A673 (cell line): ENCODE measurements around the gene MN1. TPM values are rescaled to one million over a fixed set of nuclear protein-coding genes. Genes with fewer than 3 reads are reported as not detected.

Experiments used
- BruUV-seq: library from RNA; stranded (reverse); fragments of 400-500 nt; replicated peaks from 2 replicates; lab custom pipeline; 2021; lab: Mats Ljungman, UMichigan
- CTCF ChIA-PET: fragments of 300-600 bp; sonication (Branson Sonifier 250); formaldehyde crosslinking; loops from one replicate; lab custom pipeline; 2022; ENCODE audit warnings: antibody characterized with exemption; lab: Charles Lee
- POLR2A ChIA-PET: fragments of 300-600 bp; sonication (Branson Sonifier 250); formaldehyde crosslinking; loops from one replicate; lab custom pipeline; 2022; ENCODE audit warnings: antibody characterized with exemption; ENCODE audit not compliant: low non-redundant PET; lab: Charles Lee
- DNase-seq: peaks from one replicate; pipeline ENCODE4 v3.0.0-alpha.2; 2015; ENCODE audit warnings: low spot score
- H3K27ac ChIP-seq: fragments of 200-600 bp; sonication (generic); 2 replicates; pipeline ENCODE4 v1.5.1; 2016; ENCODE audit warnings: mixed run types, low read depth, mild to moderate bottlenecking, mixed read lengths, antibody characterized with exemption, low read length; ENCODE audit not compliant: poor library complexity, severe bottlenecking
- H3K27me3 ChIP-seq: fragments of 200-600 bp; sonication (generic); replicated peaks from 2 replicates; pipeline ENCODE4 v1.6.1; 2017; ENCODE audit warnings: mixed run types, low read depth, mild to moderate bottlenecking, mixed read lengths, antibody characterized with exemption, low read length; ENCODE audit not compliant: insufficient read depth, poor library complexity
- H3K36me3 ChIP-seq: fragments of 200-600 bp; sonication (generic); 2 replicates; pipeline ENCODE4 v1.6.1; 2016; ENCODE audit warnings: mixed run types, mild to moderate bottlenecking, mixed read lengths, antibody characterized with exemption, low read length; ENCODE audit not compliant: insufficient read depth, poor library complexity, severe bottlenecking
- H3K4me1 ChIP-seq: fragments of 200-600 bp; sonication (generic); 2 replicates; pipeline ENCODE4 v1.6.1; 2017; ENCODE audit warnings: mixed run types, mild to moderate bottlenecking, mixed read lengths, antibody characterized with exemption, low read length; ENCODE audit not compliant: insufficient read depth, poor library complexity, severe bottlenecking
- H3K4me3 ChIP-seq: fragments of 200-600 bp; sonication (generic); 2 replicates; pipeline ENCODE4 v1.5.1; 2016; ENCODE audit warnings: low read depth, mixed run types, mild to moderate bottlenecking, mixed read lengths, low read length; ENCODE audit not compliant: poor library complexity, severe bottlenecking
- H3K9me3 ChIP-seq: fragments of 200-600 bp; sonication (generic); 2 replicates; pipeline ENCODE4 v1.6.1; 2016; ENCODE audit warnings: mixed run types, low read depth, mild to moderate bottlenecking, mixed read lengths, antibody characterized with exemption, low read length; ENCODE audit not compliant: poor library complexity, severe bottlenecking
- EZH2 ChIP-seq: fragments of 200-600 bp; sonication (generic); IDR thresholded peaks from 2 replicates; pipeline ENCODE4 v1.6.1; 2017; ENCODE audit warnings: borderline replicate concordance, low read depth, mild to moderate bottlenecking, mixed read lengths, antibody characterized with exemption, low read length; ENCODE audit not compliant: poor library complexity, severe bottlenecking
- intact Hi-C: fragments of 100-400 bp; cut with micrococcal nuclease; formaldehyde crosslinking; loops from one replicate; pipeline ENCODE4 v1.10.0; 2022; ENCODE audit not compliant: unreplicated experiment
- total RNA-seq: library from RNA; stranded (reverse); gene quantifications from 2 replicates; pipeline ENCODE4 v1.2.3, GENCODE V29; 2021
- TF ChIP-seq, protein P1 (sequence below): fragments of 300-800, 200-600 bp; sonication (generic); conservative IDR thresholded peaks from 2 replicates; pipeline ENCODE4 v1.5.1; 2017; ENCODE audit warnings: low read depth, mild to moderate bottlenecking, antibody characterized with exemption, low read length, moderate library complexity, mixed read lengths

Gene MN1
- total RNA-seq, 1 experiment from 2014 or later: 8.4 TPM

DNA sequence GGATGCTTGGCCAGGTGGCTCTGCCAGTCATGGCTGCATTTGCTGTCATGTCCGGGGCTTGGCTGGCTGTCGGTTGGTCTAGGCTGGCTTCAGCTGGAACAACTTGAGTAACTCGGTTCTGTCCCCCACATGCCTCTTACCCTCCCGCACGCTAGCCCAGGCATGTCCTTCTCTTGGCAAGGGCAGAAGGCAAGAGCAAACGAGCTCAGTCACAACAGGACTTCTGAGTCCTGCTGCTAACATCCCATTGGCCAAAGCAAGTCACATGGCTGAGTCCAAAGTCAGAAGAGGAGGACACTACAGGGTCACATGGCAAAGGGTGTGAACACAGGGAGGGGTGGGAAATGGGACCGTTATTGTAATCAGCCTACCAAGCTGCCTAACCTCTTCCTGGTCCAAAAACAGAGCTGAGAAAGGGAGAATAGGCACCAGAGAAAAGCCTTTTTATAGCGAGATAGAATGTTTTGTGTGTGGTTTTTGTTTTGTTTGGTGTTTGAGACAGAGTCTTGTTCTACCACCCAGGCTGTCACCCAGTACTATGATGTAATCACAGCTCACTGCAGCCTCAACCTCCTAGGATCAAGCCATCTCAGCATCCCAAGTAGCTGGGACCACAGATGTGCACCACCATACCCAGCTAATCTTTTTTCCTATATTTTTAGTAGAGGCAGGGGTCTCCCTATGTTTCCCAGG, 81.9 kb downstream of the MN1 start:
- POLR2A ChIA-PET: no interaction called here
- Histone ChIP-seq H3K4me3 (no peak overlapping the region), H3K27ac (no peak overlapping the region), H3K36me3 (no peaks in the 10 kb centered on the region), H3K4me1 (peaks cover 5% of the 10 kb centered on the region), H3K27me3 (no peaks in the 10 kb centered on the region), H3K9me3 (no peaks in the 10 kb centered on the region)
- CTCF ChIA-PET: no interaction called here
- intact Hi-C loops: no loop called here
- TF ChIP-seq, protein P1, sequence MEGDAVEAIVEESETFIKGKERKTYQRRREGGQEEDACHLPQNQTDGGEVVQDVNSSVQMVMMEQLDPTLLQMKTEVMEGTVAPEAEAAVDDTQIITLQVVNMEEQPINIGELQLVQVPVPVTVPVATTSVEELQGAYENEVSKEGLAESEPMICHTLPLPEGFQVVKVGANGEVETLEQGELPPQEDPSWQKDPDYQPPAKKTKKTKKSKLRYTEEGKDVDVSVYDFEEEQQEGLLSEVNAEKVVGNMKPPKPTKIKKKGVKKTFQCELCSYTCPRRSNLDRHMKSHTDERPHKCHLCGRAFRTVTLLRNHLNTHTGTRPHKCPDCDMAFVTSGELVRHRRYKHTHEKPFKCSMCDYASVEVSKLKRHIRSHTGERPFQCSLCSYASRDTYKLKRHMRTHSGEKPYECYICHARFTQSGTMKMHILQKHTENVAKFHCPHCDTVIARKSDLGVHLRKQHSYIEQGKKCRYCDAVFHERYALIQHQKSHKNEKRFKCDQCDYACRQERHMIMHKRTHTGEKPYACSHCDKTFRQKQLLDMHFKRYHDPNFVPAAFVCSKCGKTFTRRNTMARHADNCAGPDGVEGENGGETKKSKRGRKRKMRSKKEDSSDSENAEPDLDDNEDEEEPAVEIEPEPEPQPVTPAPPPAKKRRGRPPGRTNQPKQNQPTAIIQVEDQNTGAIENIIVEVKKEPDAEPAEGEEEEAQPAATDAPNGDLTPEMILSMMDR: no peak
- no peak for TF ChIP-seq EZH2
- no TSS peak for BruUV-seq
- no peak for DNase-seq

DNA sequence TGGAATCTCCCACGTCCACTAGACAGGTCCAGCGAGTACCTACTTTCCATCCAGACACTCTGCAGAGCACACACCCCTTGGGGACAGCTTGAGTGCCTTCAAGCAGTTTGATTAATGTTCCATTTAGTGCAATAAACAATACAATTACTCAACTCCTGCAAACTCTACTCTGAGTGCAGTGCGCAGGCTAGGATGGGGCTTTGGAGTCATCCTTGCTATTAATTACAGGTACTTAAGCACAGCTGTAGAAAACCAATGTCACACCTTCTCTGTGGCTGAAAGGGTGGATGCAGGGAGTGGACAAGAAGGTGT, 82.6 kb downstream of the MN1 start:
- no TSS peak for BruUV-seq
- intact Hi-C loops: no loop called here
- no peak for DNase-seq
- H3K9me3 ChIP-seq: no peaks in the 10 kb centered on the region
- H3K27ac ChIP-seq: no peak overlapping the region
- H3K4me3 ChIP-seq: no peak overlapping the region
- ChIA-PET CTCF (no interaction called here), POLR2A (no interaction called here)
- H3K36me3 ChIP-seq: no peaks in the 10 kb centered on the region
- no peak for TF ChIP-seq EZH2
- TF ChIP-seq, protein P1: no peak
- H3K27me3 ChIP-seq: no peaks in the 10 kb centered on the region
- peaks cover 5% of the 10 kb centered on the region for H3K4me1 ChIP-seq

DNA sequence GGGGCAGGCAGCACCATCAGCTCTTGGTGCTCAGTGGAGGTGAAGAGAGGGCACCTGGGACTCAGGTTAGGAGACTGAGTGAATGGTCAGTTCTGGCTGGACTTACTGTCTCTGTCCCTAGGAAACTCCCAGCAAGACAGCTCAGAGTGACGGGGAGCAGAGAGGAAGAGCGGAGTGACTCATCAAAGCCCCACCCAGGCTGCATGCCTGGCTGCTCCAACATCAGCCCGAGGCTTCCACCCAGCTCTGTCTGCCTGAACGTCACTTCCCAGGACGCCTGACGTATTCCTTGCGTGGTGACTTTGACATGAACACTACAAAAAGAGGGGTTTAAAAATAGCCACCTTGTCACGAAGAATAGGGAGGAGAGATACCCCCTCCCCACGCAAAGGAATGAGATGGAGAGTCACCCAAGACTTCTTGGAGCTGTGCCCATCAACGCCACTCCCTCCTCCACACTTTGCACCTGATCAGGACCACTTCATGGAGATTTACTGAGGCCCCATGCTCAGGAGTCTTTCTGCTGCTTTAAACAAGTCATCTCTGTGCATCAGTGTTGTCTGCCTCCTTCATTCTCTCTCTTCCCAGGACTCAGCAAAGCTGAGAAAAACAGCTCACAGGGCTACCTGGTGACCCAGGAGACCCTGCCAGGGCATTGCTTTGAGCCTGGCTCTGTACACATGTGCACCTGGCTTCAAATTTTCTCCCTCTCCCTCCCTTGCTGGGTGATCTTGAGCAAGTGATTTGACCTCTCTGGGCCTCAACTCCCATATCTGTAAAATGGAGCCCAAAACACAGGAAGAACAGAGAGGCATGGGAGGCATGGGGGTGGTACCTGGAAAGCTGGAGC, 83.1 kb downstream of the MN1 start:
- no peak overlapping the region for H3K27ac ChIP-seq
- TF ChIP-seq EZH2: no peak
- TF ChIP-seq, protein P1: no peak
- no peaks in the 10 kb centered on the region for H3K36me3 ChIP-seq
- intact Hi-C loops: no loop called here
- H3K4me3 ChIP-seq: no peak overlapping the region
- ChIA-PET CTCF (no interaction called here), POLR2A (interaction anchor here (0.7 kb wide), 1 partner anchor 166 kb away, joined by 3 read pairs; no protein-coding TSS in a partner anchor)
- no peaks in the 10 kb centered on the region for H3K9me3 ChIP-seq
- peak; percentile 79 for DNase-seq
- peaks cover 5% of the 10 kb centered on the region for H3K4me1 ChIP-seq
- no peaks in the 10 kb centered on the region for H3K27me3 ChIP-seq
- no TSS peak for BruUV-seq
